Smooth muscle cell of bladder (primary cell): ENCODE data around the gene SERPINB12. TPM values are rescaled to one million over a fixed set of nuclear protein-coding genes. Genes with fewer than 3 reads are reported as not detected.

Experiments used
- total RNA-seq: library from RNA; depleted of rRNA; stranded (reverse); fragments of >200 nt; gene quantifications from 2 replicates; pipeline ENCODE4 v1.2.3, GENCODE V29; 2014

Gene SERPINB12, protein sequence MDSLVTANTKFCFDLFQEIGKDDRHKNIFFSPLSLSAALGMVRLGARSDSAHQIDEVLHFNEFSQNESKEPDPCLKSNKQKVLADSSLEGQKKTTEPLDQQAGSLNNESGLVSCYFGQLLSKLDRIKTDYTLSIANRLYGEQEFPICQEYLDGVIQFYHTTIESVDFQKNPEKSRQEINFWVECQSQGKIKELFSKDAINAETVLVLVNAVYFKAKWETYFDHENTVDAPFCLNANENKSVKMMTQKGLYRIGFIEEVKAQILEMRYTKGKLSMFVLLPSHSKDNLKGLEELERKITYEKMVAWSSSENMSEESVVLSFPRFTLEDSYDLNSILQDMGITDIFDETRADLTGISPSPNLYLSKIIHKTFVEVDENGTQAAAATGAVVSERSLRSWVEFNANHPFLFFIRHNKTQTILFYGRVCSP
- not detected in 2 replicates for total RNA-seq

DNA sequence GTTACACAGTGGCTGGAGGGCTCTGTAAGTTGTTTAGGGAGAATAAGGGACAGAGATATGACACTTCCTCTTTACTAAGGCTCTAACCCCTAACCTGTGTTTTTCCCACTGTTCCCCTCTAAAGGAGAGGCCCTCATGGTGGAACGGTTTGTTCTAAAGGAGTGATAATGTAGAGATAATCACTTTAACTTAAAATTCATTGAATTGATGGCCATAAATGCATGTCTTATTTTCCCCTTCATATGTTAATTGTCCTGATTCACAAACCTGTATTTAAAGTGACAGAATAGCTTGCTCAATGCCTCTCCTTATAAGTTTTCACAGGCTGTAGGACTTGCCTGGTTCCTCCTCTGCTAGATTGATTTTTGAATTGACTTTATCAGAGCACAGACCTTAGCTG is at the start of gene SERPINB12:
TSS of gene SERPINB12 (plus strand) at position 301 of the 400 bp plus-strand sequence. CDS start 13,791 bp downstream, outside the sequence.

DNA sequence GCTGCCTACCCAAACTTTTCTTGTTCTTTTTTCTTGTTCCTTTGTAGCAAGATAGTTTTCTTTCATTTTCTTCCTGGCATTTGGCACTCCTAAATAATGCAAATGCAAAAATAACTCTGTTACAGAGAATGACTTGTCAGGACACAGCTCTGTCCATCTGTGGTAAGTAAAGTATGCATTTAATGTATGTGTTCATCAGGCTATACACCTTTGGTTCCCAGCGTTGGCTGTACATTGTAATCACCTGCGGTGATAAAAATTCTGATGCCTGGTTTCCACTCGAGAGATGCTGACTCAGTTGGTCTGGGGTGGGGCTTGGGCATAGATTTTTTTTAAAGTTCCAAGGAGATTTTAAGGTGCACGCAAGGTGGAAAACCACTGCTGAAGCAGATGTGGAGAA is 44.8 kb downstream of the SERPINB12 start, which contains the start of gene SERPINB13:
TSS of gene SERPINB13 (plus strand) at position 378 of the 400 bp plus-strand sequence. CDS start 1,325 bp downstream, outside the sequence.

Other genes starting within 250 kb of the SERPINB12 start
- gene BCL2, start 222.6 kb upstream of the SERPINB12 start, total RNA-seq: 2.0 and 2.2 TPM in 2 replicates
- 19.5 and 36.1 TPM in 2 replicates for gene KDSR, start 175.2 kb upstream of the SERPINB12 start, total RNA-seq
- 43.5 and 51.1 TPM in 2 replicates for gene VPS4B, start 119.9 kb upstream of the SERPINB12 start, total RNA-seq
- 0.09 and 0.14 TPM in 2 replicates for gene SERPINB5, start 65.4 kb upstream of the SERPINB12 start, total RNA-seq
- not detected in 2 replicates for gene SERPINB13, start 45.0 kb downstream of the SERPINB12 start, total RNA-seq
- 0.14 and 0.46 TPM in 2 replicates for gene SERPINB4, start 101.9 kb downstream of the SERPINB12 start, total RNA-seq
- gene SERPINB3, start 119.5 kb downstream of the SERPINB12 start, total RNA-seq: 0.28 TPM in 1 of 2 replicates, not detected in the other
- gene SERPINB11, start 160.6 kb downstream of the SERPINB12 start, total RNA-seq: not detected in 2 replicates
- 1.4 and 4.1 TPM in 2 replicates for gene SERPINB7, start 233.0 kb downstream of the SERPINB12 start, total RNA-seq